ACC112 (cell line): ENCODE results near the gene SH3RF1.

Experiments
- H2AFZ ChIP-seq: fragments of 200-600 bp; sonication (generic); one replicate; pipeline ENCODE4 v1.6.0; 2017; ENCODE audit warnings: antibody characterized with exemption, low read length; ENCODE audit not compliant: unreplicated experiment
- H3K27ac ChIP-seq: fragments of 200-600 bp; sonication (generic); 2 replicates; pipeline ENCODE4 v1.5.1; 2014; ENCODE audit warnings: low read depth, mild to moderate bottlenecking, antibody characterized with exemption, low read length, moderate library complexity
- H3K27me3 ChIP-seq: fragments of 200-600 bp; sonication (generic); 2 replicates; pipeline ENCODE4 v1.6.1; 2014; ENCODE audit warnings: mild to moderate bottlenecking, antibody characterized with exemption, low read length, moderate library complexity, mixed read lengths; ENCODE audit not compliant: insufficient read depth
- H3K36me3 ChIP-seq: fragments of 200-600 bp; sonication (generic); 2 replicates; pipeline ENCODE4 v1.6.1; 2016; ENCODE audit warnings: mild to moderate bottlenecking, antibody characterized with exemption, low read length, moderate library complexity, mixed read lengths; ENCODE audit not compliant: insufficient read depth
- H3K4me1 ChIP-seq: fragments of 200-600 bp; sonication (generic); one replicate; pipeline ENCODE4 v1.6.1; 2016; ENCODE audit warnings: low read length, mixed read lengths; ENCODE audit not compliant: insufficient read depth, unreplicated experiment, control insufficient read depth
- H3K4me3 ChIP-seq: fragments of 200-600 bp; sonication (generic); 2 replicates; pipeline ENCODE4 v1.5.1; 2014; ENCODE audit warnings: mild to moderate bottlenecking, low read depth, low read length
- H3K79me2 ChIP-seq: fragments of 200-600 bp; sonication (generic); one replicate; pipeline ENCODE4 v1.6.0; 2016; ENCODE audit warnings: low read length; ENCODE audit not compliant: control insufficient read depth, unreplicated experiment, insufficient read depth

SH3RF1 gene

GRCh38 chr4:169275180-169275579, 4.4 kb upstream of the SH3RF1 start:
- Histone ChIP-seq H3K27me3 (no peaks in the 10 kb centered on the region), H3K4me3 (no peak overlapping the region), H3K4me1 (peaks cover 21% of the 10 kb centered on the region), H3K79me2 (peaks cover 9% of the 10 kb centered on the region), H3K36me3 (no peaks in the 10 kb centered on the region), H2AFZ (no peak overlapping the region), H3K27ac (no peak overlapping the region)

- no peaks in the 10 kb centered on the region for H3K36me3 ChIP-seq
- H3K4me1 ChIP-seq, result peaks cover 16% of the 10 kb centered on the region
- H3K79me2 ChIP-seq, result peaks cover 20% of the 10 kb centered on the region
- H3K4me3 ChIP-seq, result no peak overlapping the region
- H2AFZ ChIP-seq, result no peak overlapping the region
- H3K27ac ChIP-seq, result no peak overlapping the region
- no peaks in the 10 kb centered on the region for H3K27me3 ChIP-seq
Observed at GRCh38 chr4:169274033-169274432, 3.3 kb upstream of the SH3RF1 start.

GRCh38 chr4:169272265-169272886, 1.6 kb upstream of the SH3RF1 start:
- H2AFZ ChIP-seq, result no peak overlapping the region

GRCh38 chr4:169271692-169272007, 894 bp upstream of the SH3RF1 start:
- H2AFZ ChIP-seq, result peak overlapping the region; percentile 54
- H3K4me3 ChIP-seq, result peak overlapping the region; percentile 94
- H3K27ac ChIP-seq, result peak overlapping the region; percentile 80
- H3K27me3 ChIP-seq, result no peaks in the 10 kb centered on the region
- H3K79me2 ChIP-seq, result peaks cover 44% of the 10 kb centered on the region
- peaks cover 26% of the 10 kb centered on the region for H3K4me1 ChIP-seq
- peaks cover 4% of the 10 kb centered on the region for H3K36me3 ChIP-seq

More at GRCh38 chr4:169272265-169272886, 1.6 kb upstream of the SH3RF1 start:
- peak overlapping the region; percentile 80 for H3K27ac ChIP-seq
- H3K4me3 ChIP-seq, result peak overlapping the region; percentile 94
- no peaks in the 10 kb centered on the region for H3K27me3 ChIP-seq
- H3K79me2 ChIP-seq, result peaks cover 37% of the 10 kb centered on the region
- peaks cover 19% of the 10 kb centered on the region for H3K4me1 ChIP-seq
- peaks cover 4% of the 10 kb centered on the region for H3K36me3 ChIP-seq

GRCh38 chr4:169269916-169270809, 593 bp downstream of the SH3RF1 start:
- H2AFZ ChIP-seq, result no peak overlapping the region
- H3K79me2 ChIP-seq, result peaks cover 59% of the 10 kb centered on the region
- H3K27me3 ChIP-seq, result no peaks in the 10 kb centered on the region
- peaks cover 34% of the 10 kb centered on the region for H3K4me1 ChIP-seq
- peaks cover 14% of the 10 kb centered on the region for H3K36me3 ChIP-seq
- peak overlapping the region; percentile 80 for H3K27ac ChIP-seq
- H3K4me3 ChIP-seq, result peak overlapping the region; percentile 94

- H2AFZ ChIP-seq, result no peak overlapping the region
- H3K27ac ChIP-seq, result peak overlapping the region; percentile 80
Observed at GRCh38 chr4:169268951-169269760, 1.6 kb downstream of the SH3RF1 start.

GRCh38 chr4:169267070-169267469, 3.7 kb downstream of the SH3RF1 start:
- H3K4me3 ChIP-seq, result peak overlapping the region; percentile 77
- H3K27ac ChIP-seq, result peak overlapping the region; percentile 56
- no peaks in the 10 kb centered on the region for H3K27me3 ChIP-seq
- peaks cover 38% of the 10 kb centered on the region for H3K36me3 ChIP-seq
- H3K79me2 ChIP-seq, result peaks cover 90% of the 10 kb centered on the region
- H3K4me1 ChIP-seq, result peaks cover 38% of the 10 kb centered on the region
- no peak overlapping the region for H2AFZ ChIP-seq

More at GRCh38 chr4:169268951-169269760, 1.6 kb downstream of the SH3RF1 start:
- Histone ChIP-seq H3K4me3 (peak overlapping the region; percentile 94), H3K27me3 (no peaks in the 10 kb centered on the region), H3K4me1 (peaks cover 42% of the 10 kb centered on the region), H3K79me2 (peaks cover 69% of the 10 kb centered on the region), H3K36me3 (peaks cover 22% of the 10 kb centered on the region)

DNA sequence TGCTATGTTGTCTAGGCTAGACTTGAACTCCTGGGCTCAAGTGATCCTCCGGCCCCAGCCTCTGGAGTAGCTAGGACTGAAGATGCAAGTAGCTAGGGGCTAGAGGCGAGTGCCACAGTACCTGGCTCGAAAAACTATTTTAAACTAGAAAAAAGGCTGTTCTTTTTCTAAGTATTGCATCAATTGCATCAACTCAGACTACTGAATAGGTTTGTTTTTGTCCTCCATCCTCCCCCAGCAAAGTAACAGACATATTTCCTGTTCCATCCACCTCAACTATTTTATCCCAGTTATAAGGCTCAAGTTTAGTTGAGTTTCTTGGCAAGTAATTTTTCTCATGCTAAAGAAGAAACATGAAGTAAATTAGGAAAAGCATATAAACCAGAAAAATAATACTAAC, 4.1 kb downstream of the SH3RF1 start:
- Histone ChIP-seq H3K4me1 (peaks cover 35% of the 10 kb centered on the region), H3K36me3 (peaks cover 38% of the 10 kb centered on the region), H3K79me2 (peaks cover 94% of the 10 kb centered on the region), H2AFZ (no peak overlapping the region), H3K27me3 (no peaks in the 10 kb centered on the region), H3K27ac (peak overlapping the region; percentile 56), H3K4me3 (peak overlapping the region; percentile 77)

- H3K79me2 ChIP-seq, result peaks cover 97% of the 10 kb centered on the region
- H3K4me3 ChIP-seq, result peak overlapping the region; percentile 39
- no peaks in the 10 kb centered on the region for H3K27me3 ChIP-seq
- H3K36me3 ChIP-seq, result peaks cover 38% of the 10 kb centered on the region
- no peak overlapping the region for H3K27ac ChIP-seq
- H3K4me1 ChIP-seq, result peaks cover 40% of the 10 kb centered on the region
- H2AFZ ChIP-seq, result no peak overlapping the region
Observed at GRCh38 chr4:169266081-169266480, 4.7 kb downstream of the SH3RF1 start.

DNA sequence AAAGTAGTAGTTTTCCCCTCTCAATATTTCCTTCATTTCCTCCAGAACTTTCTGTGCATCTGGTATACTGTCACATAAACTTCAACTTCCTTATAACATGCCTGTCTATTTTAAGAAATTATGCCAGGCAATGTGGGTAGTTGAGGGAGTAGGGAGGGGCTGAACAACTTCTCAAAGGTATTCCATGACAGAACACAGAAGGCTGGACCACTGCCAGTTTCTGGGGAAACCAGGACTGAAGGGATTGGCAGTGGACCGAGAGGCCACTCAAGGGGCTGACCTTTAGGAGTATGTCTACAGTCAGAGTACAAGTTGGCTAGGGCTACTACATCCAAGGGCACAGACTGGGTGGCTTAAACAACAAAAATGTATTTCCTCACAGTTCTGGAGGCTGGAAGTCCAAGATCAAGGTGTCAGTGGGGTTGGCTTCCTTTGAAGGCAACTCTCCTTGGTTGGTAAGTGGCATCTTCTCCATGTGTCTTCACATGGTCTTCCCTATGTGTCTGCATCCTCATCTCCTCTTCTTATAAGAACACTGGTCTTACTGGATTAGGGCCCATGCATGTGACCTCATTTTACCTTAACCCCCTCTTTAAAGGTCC, 6.9 kb downstream of the SH3RF1 start:
- Histone ChIP-seq H3K79me2 (peaks cover 99% of the 10 kb centered on the region), H3K4me3 (no peak overlapping the region), H2AFZ (no peak overlapping the region), H3K36me3 (peaks cover 38% of the 10 kb centered on the region), H3K27me3 (no peaks in the 10 kb centered on the region), H3K27ac (no peak overlapping the region), H3K4me1 (peaks cover 61% of the 10 kb centered on the region)
